ENCODE data around the gene SLC29A1.
"Not testable (repeated sequence)": the region's sequence is repeated elsewhere in the genome, so short reads cannot be mapped to it uniquely, and the experiment has no call there.

Gene SLC29A1

GRCh38 chr6:44183783-44184182 is 39.6 kb upstream of the SLC29A1 start:
- H3K27me3 ChIP-seq (ENCODE audit: low read depth, low read length): peaks cover 10% of the 10 kb centered on the region; the same call in 1 of the 2 replicates
- no peak overlapping the region for H3K27ac ChIP-seq (ENCODE audit: low read length)
- H3K4me3 ChIP-seq (ENCODE audit: low read length): no peak overlapping the region
- H3K9ac ChIP-seq (ENCODE audit: low read length): no peak overlapping the region
- H3K4me1 ChIP-seq (ENCODE audit: low read length): peaks cover 18% of the 10 kb centered on the region
- H4K20me1 ChIP-seq (ENCODE audit: insufficient read depth, low read length): no peaks in the 10 kb centered on the region
- H3K36me3 ChIP-seq (replicated peaks; ENCODE audit: low read depth, low read length): no peaks in the 10 kb centered on the region
- H3K79me2 ChIP-seq (ENCODE audit: low read length): no peaks in the 10 kb centered on the region
- no peak overlapping the region for H2AFZ ChIP-seq (ENCODE audit: low read depth, low read length)
- TF ChIP-seq CTCF (IDR thresholded peaks at IDR 0.05; ENCODE audit: low read depth, low read length) (no peak), EZH2phosphoT487 (IDR thresholded peaks at IDR 0.05; ENCODE audit: low read depth) (no peak)
- H3K4me2 ChIP-seq (ENCODE audit: low read length): no peak overlapping the region
- H3K9me3 ChIP-seq (ENCODE audit: insufficient read depth, low read length): no peaks in the 10 kb centered on the region

GRCh38 chr6:44185356-44185755 is 38.0 kb upstream of the SLC29A1 start:
- not testable (repeated sequence) for H3K79me2 ChIP-seq (ENCODE audit: low read length); H3K9ac ChIP-seq (ENCODE audit: low read length); H3K4me3 ChIP-seq (ENCODE audit: low read length); H3K36me3 ChIP-seq (replicated peaks; ENCODE audit: low read depth, low read length); H3K27ac ChIP-seq (ENCODE audit: low read length); H2AFZ ChIP-seq (ENCODE audit: low read depth, low read length); H3K9me3 ChIP-seq (ENCODE audit: insufficient read depth, low read length); H4K20me1 ChIP-seq (ENCODE audit: insufficient read depth, low read length)
- H3K4me1 ChIP-seq (ENCODE audit: low read length): peaks cover 27% of the 10 kb centered on the region
- peaks cover 14% of the 10 kb centered on the region; the same call in 1 of the 2 replicates for H3K27me3 ChIP-seq (ENCODE audit: low read depth, low read length)
- peak overlapping the region; percentile 15; the same call in 1 of the 2 replicates for H3K4me2 ChIP-seq (ENCODE audit: low read length)

DNA sequence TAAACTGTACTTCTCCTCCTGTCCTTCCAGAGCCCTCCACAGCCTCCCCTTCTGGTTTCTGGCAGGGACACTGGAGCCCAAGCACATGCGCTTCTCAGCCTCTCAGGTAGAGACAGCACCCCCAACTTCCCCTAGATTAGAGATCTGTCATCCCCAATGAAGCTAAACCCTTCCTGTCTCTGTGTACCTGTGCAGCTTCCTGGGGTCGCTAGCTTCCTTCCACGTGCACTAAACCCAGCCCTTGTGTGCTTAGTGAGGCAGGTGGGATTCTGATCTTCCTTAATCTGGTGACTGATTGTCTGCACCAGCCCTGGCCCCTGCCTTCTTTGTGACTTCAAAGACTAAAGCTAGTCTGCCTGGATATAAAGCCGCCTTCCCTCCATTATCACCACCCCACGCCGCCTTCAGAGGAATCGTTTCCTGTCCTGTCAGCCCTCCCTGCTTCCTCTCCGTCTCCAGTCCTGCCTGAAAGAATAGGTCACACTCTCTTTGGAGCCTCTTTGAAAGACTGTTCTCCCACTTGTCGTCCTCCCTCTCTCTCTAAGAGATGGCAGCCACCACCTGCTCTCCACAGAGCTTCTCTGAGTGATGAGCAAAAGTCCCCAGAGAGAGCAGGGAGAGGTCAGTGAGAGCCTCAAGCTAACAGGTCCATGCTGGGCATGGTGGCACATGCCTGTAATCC is 37.3 kb upstream of the SLC29A1 start:
- no peaks in the 10 kb centered on the region for H4K20me1 ChIP-seq (ENCODE audit: insufficient read depth, low read length)
- no peaks in the 10 kb centered on the region for H3K79me2 ChIP-seq (ENCODE audit: low read length)
- H3K27me3 ChIP-seq (ENCODE audit: low read depth, low read length): peaks cover 14% of the 10 kb centered on the region; the same call in 1 of the 2 replicates
- peaks cover 32% of the 10 kb centered on the region for H3K4me1 ChIP-seq (ENCODE audit: low read length)
- peak overlapping the region; percentile 15 for H3K4me2 ChIP-seq (ENCODE audit: low read length)
- no peak overlapping the region for H3K4me3 ChIP-seq (ENCODE audit: low read length)
- H3K9me3 ChIP-seq (ENCODE audit: insufficient read depth, low read length): no peaks in the 10 kb centered on the region
- no peak for TF ChIP-seq CTCF (IDR thresholded peaks at IDR 0.05; ENCODE audit: low read depth, low read length)
- TF ChIP-seq EZH2phosphoT487 (IDR thresholded peaks at IDR 0.05; ENCODE audit: low read depth): no peak
- H3K36me3 ChIP-seq (replicated peaks; ENCODE audit: low read depth, low read length): no peaks in the 10 kb centered on the region
- no peak overlapping the region for H3K27ac ChIP-seq (ENCODE audit: low read length)
- H3K9ac ChIP-seq (ENCODE audit: low read length): no peak overlapping the region
- H2AFZ ChIP-seq (ENCODE audit: low read depth, low read length): peak overlapping the region; percentile 12; the same call in 1 of the 2 replicates

DNA sequence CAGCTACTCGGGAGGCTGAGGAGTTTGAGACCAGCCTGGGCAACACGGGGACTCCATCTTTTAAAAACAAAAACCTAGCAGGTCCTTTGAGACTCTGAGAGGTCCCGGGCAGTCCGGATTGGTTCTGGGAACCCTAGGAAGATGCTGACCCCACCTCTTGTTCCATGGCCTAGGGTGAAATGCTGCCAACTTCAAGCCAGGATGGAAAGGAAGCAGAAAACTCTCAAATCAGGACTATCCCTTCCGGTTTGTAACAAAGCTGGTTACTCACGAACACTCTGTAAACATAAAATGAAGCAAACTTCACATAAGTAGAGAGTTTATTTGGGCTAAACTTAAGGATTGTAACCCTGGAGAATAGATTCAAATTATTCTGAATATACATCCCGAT is 36.8 kb upstream of the SLC29A1 start:
- H3K4me2 ChIP-seq (ENCODE audit: low read length): no peak overlapping the region
- H3K4me3 ChIP-seq (ENCODE audit: low read length): no peak overlapping the region
- peaks cover 14% of the 10 kb centered on the region; the same call in 1 of the 2 replicates for H3K27me3 ChIP-seq (ENCODE audit: low read depth, low read length)
- no peaks in the 10 kb centered on the region for H3K9me3 ChIP-seq (ENCODE audit: insufficient read depth, low read length)
- no peaks in the 10 kb centered on the region for H3K36me3 ChIP-seq (replicated peaks; ENCODE audit: low read depth, low read length)
- no peak overlapping the region for H3K9ac ChIP-seq (ENCODE audit: low read length)
- H3K79me2 ChIP-seq (ENCODE audit: low read length): no peaks in the 10 kb centered on the region
- no peak overlapping the region for H3K27ac ChIP-seq (ENCODE audit: low read length)
- peaks cover 37% of the 10 kb centered on the region for H3K4me1 ChIP-seq (ENCODE audit: low read length)
- H2AFZ ChIP-seq (ENCODE audit: low read depth, low read length): peak overlapping the region; percentile 12; the same call in 1 of the 2 replicates
- TF ChIP-seq CTCF (IDR thresholded peaks at IDR 0.05; ENCODE audit: low read depth, low read length): no peak
- TF ChIP-seq EZH2phosphoT487 (IDR thresholded peaks at IDR 0.05; ENCODE audit: low read depth): no peak
- no peaks in the 10 kb centered on the region for H4K20me1 ChIP-seq (ENCODE audit: insufficient read depth, low read length)
